Measurements from ENCODE around the gene PILRB.
"Not testable (repeated sequence)": the region's sequence is repeated elsewhere in the genome, so short reads cannot be mapped to it uniquely, and the experiment has no call there.

The PILRB gene

DNA sequence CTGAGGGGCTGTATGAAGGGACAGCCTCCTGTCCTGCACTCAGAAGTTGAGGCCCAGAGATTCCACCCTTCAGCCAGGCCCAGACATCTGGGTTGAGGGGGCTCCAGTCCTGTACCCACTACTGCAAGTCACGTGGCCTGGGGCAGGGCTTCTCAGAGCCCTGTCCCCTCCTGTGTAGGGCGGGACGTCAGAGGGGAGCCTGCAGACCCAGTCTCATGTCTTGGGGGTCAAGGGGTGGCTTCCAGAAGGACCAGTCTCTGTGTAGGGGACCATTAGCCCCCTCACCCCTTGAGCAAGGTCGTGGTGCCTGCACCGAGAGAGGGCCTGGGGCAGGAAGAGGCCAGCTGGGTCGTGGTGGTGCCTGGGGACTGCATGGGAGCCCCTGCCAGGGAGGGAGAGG is 14.8 kb downstream of the PILRB start:
- Histone ChIP-seq H3K4me3 (ENCODE audit: low read length) (peak overlapping the region; percentile 37), H3F3A (ENCODE audit: control insufficient read depth, insufficient read depth) (peaks cover 28% of the 10 kb centered on the region), H3K79me2 (ENCODE audit: control insufficient read depth, low read length) (no peaks in the 10 kb centered on the region), H3K4me1 (ENCODE audit: control insufficient read depth, low read length) (peaks cover 73% of the 10 kb centered on the region), H3K27ac (ENCODE audit: low read depth, low read length) (peak overlapping the region; percentile 27), H3K9me2 (replicated peaks; ENCODE audit: control insufficient read depth, low read length) (no peaks in the 10 kb centered on the region), H3K9me3 (ENCODE audit: control insufficient read depth, insufficient read depth, low read length) (no peaks in the 10 kb centered on the region), H3K4me2 (ENCODE audit: low read length) (peak overlapping the region; percentile 56), H3K27me3 (ENCODE audit: control insufficient read depth, low read length) (no peaks in the 10 kb centered on the region), H3K36me3 (ENCODE audit: control insufficient read depth, low read length) (no peaks in the 10 kb centered on the region), H4K20me1 (ENCODE audit: control insufficient read depth, insufficient read depth, low read depth, low read length) (no peaks in the 10 kb centered on the region)
- TF ChIP-seq, protein P1, sequence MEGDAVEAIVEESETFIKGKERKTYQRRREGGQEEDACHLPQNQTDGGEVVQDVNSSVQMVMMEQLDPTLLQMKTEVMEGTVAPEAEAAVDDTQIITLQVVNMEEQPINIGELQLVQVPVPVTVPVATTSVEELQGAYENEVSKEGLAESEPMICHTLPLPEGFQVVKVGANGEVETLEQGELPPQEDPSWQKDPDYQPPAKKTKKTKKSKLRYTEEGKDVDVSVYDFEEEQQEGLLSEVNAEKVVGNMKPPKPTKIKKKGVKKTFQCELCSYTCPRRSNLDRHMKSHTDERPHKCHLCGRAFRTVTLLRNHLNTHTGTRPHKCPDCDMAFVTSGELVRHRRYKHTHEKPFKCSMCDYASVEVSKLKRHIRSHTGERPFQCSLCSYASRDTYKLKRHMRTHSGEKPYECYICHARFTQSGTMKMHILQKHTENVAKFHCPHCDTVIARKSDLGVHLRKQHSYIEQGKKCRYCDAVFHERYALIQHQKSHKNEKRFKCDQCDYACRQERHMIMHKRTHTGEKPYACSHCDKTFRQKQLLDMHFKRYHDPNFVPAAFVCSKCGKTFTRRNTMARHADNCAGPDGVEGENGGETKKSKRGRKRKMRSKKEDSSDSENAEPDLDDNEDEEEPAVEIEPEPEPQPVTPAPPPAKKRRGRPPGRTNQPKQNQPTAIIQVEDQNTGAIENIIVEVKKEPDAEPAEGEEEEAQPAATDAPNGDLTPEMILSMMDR (IDR thresholded peaks at IDR 0.05; ENCODE audit: low read depth, low read length, poor library complexity, severe bottlenecking), result no peak
- TF ChIP-seq EZH2phosphoT487 (IDR thresholded peaks at IDR 0.05; ENCODE audit: borderline replicate concordance, low read length), result no peak

DNA sequence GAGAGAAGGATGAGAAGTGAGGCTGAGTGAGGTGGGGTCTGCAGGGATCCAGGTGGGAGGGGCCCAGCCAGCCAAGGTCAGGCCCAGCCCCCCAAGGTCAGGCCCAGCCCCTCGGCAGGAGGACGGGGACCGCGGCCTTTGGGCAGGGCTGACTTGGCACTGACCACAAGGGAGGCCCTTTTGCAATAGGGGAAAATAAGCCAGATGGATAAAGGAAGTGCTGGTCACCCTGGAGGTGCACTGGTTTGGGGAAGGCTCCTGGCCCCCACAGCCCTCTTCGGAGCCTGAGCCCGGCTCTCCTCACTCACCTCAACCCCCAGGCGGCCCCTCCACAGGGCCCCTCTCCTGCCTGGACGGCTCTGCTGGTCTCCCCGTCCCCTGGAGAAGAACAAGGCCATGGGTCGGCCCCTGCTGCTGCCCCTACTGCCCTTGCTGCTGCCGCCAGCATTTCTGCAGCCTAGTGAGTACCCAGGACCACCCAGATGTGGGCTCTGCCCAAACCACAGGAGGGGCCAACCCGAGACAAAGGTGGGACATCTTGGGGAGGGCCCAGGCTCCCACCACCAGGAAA is 15.4 kb downstream of the PILRB start, which contains the start of gene PILRA:
TSS of gene PILRA (plus strand) at position 227 of the 571 bp plus-strand sequence. CDS start at position 397, 170 bp downstream.
- no peaks in the 10 kb centered on the region for H3K27me3 ChIP-seq (ENCODE audit: control insufficient read depth, low read length)
- H3K4me3 ChIP-seq (ENCODE audit: low read length), result peak within 1 kb of the TSS; percentile 37
- peak within 1 kb of the TSS; percentile 27 for H3K27ac ChIP-seq (ENCODE audit: low read depth, low read length)
- H3K9me2 ChIP-seq (replicated peaks; ENCODE audit: control insufficient read depth, low read length), result no peaks in the 10 kb centered on the region
- H3K36me3 ChIP-seq (ENCODE audit: control insufficient read depth, low read length), result no peaks in the 10 kb centered on the region
- H4K20me1 ChIP-seq (ENCODE audit: control insufficient read depth, insufficient read depth, low read depth, low read length), result no peaks in the 10 kb centered on the region
- TF ChIP-seq, protein P1 (IDR thresholded peaks at IDR 0.05; ENCODE audit: low read depth, low read length, poor library complexity, severe bottlenecking), result no peak
- no peak for TF ChIP-seq EZH2phosphoT487 (IDR thresholded peaks at IDR 0.05; ENCODE audit: borderline replicate concordance, low read length)
- peak within 1 kb of the TSS; percentile 56 for H3K4me2 ChIP-seq (ENCODE audit: low read length)
- no peaks in the 10 kb centered on the region for H3K79me2 ChIP-seq (ENCODE audit: control insufficient read depth, low read length)
- H3K9me3 ChIP-seq (ENCODE audit: control insufficient read depth, insufficient read depth, low read length), result no peaks in the 10 kb centered on the region
- peaks cover 67% of the 10 kb centered on the region for H3K4me1 ChIP-seq (ENCODE audit: control insufficient read depth, low read length)
- peaks cover 24% of the 10 kb centered on the region for H3F3A ChIP-seq (ENCODE audit: control insufficient read depth, insufficient read depth)

DNA sequence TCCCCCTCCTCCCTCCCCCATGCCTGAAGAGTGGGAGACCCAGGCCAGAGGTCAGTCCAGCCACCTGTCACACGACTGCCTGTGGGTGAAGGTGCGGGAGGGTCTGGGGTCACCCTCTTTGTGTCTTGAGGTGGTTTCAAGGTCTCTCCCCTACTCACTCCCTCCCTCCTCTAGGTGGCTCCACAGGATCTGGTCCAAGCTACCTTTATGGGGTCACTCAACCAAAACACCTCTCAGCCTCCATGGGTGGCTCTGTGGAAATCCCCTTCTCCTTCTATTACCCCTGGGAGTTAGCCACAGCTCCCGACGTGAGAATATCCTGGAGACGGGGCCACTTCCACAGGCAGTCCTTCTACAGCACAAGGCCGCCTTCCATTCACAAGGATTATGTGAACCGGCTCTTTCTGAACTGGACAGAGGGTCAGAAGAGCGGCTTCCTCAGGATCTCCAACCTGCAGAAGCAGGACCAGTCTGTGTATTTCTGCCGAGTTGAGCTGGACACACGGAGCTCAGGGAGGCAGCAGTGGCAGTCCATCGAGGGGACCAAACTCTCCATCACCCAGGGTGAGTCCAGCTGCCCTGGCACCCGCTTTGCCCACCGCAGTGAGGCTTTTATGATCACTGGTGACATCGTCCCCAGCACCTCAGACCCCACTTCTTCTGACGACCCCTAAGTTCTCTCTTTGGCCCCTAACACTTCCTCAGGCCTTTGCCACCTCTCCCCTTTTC is 16.1 kb downstream of the PILRB start:
- Histone ChIP-seq H3K4me1 (ENCODE audit: control insufficient read depth, low read length) (peaks cover 67% of the 10 kb centered on the region), H3K4me2 (ENCODE audit: low read length) (peak overlapping the region; percentile 54), H3K4me3 (ENCODE audit: low read length) (peak overlapping the region; percentile 28), H3F3A (ENCODE audit: control insufficient read depth, insufficient read depth) (peaks cover 20% of the 10 kb centered on the region)
- TF ChIP-seq, protein P1 (IDR thresholded peaks at IDR 0.05; ENCODE audit: low read depth, low read length, poor library complexity, severe bottlenecking), result peak; percentile 74
- not testable (repeated sequence) for H3K9me3 ChIP-seq (ENCODE audit: control insufficient read depth, insufficient read depth, low read length); H4K20me1 ChIP-seq (ENCODE audit: control insufficient read depth, insufficient read depth, low read depth, low read length); H3K9me2 ChIP-seq (replicated peaks; ENCODE audit: control insufficient read depth, low read length); H3K36me3 ChIP-seq (ENCODE audit: control insufficient read depth, low read length); H3K27me3 ChIP-seq (ENCODE audit: control insufficient read depth, low read length); H3K27ac ChIP-seq (ENCODE audit: low read depth, low read length); H3K79me2 ChIP-seq (ENCODE audit: control insufficient read depth, low read length)
